HEK293 (cell line): ENCODE results near the gene TTF1.

Experiments
- HOXC10 ChIP-seq: sonication (generic); formaldehyde crosslinking; IDR thresholded peaks from 2 replicates; pipeline ENCODE4 v1.8.1; 2023; ENCODE audit warnings: mild to moderate bottlenecking, missing genetic modification reagents
- YY1 ChIP-seq: fragments of 450-650 bp; formaldehyde crosslinking; IDR thresholded peaks from 2 replicates; pipeline ENCODE4 v1.5.1; 2018; ENCODE audit warnings: missing biosample characterization, missing genetic modification characterization
- ZFP37 ChIP-seq: fragments of 450-650 bp; formaldehyde crosslinking; IDR thresholded peaks from 2 replicates; pipeline ENCODE4 v1.5.1; 2016; ENCODE audit warnings: missing biosample characterization, missing genetic modification characterization
- ZNF133 ChIP-seq: fragments of 450-650 bp; formaldehyde crosslinking; IDR thresholded peaks from 2 replicates; pipeline ENCODE4 v1.5.1; 2016; ENCODE audit warnings: missing biosample characterization, missing genetic modification characterization
- ZNF140 ChIP-seq: fragments of 450-650 bp; formaldehyde crosslinking; IDR thresholded peaks from 2 replicates; pipeline ENCODE4 v1.5.1; 2016; ENCODE audit warnings: missing biosample characterization, missing genetic modification characterization
- ZNF19 ChIP-seq: fragments of 450-650 bp; formaldehyde crosslinking; IDR thresholded peaks from 2 replicates; pipeline ENCODE4; 2016; ENCODE audit warnings: missing biosample characterization, missing genetic modification characterization, low read depth
- ZNF202 ChIP-seq: fragments of 450-650 bp; formaldehyde crosslinking; IDR thresholded peaks from 2 replicates; pipeline ENCODE4 v1.5.1; 2016; ENCODE audit warnings: missing biosample characterization, missing genetic modification characterization, borderline replicate concordance
- ZNF274 ChIP-seq, 2 experiments: fragments of 200-500 bp in 1 of 2; fragments of 450-650 bp in 1 of 2; sonication (Bioruptor generic) in 1 of 2; formaldehyde crosslinking in 1 of 2; IDR thresholded peaks; 2 replicates each; pipeline versions ENCODE4 v1.5.1 to v1.6.1; 2014 to 2016; ENCODE audit warnings: borderline replicate concordance in 1 of 2, inconsistent platforms in 1 of 2, low read length in 1 of 2, missing biosample characterization in 1 of 2, missing genetic modification characterization in 1 of 2
- ZNF341 ChIP-seq: fragments of 450-650 bp; formaldehyde crosslinking; IDR thresholded peaks from 2 replicates; pipeline ENCODE4; 2016; ENCODE audit warnings: low read depth, missing biosample characterization, missing genetic modification characterization
- ZNF37A ChIP-seq: fragments of 450-650 bp; IDR thresholded peaks from 2 replicates; pipeline ENCODE4 v1.5.1; 2018; ENCODE audit warnings: missing biosample characterization, missing genetic modification characterization
- ZNF404 ChIP-seq: fragments of 450-650 bp; formaldehyde crosslinking; IDR thresholded peaks from 2 replicates; pipeline ENCODE4 v1.5.1; 2017; ENCODE audit warnings: missing biosample characterization, missing genetic modification characterization
- ZNF433 ChIP-seq: fragments of 450-650 bp; formaldehyde crosslinking; IDR thresholded peaks from 2 replicates; pipeline ENCODE4 v1.5.1; 2016; ENCODE audit warnings: missing biosample characterization, missing genetic modification characterization, low read depth
- ZNF501 ChIP-seq: fragments of 450-650 bp; formaldehyde crosslinking; IDR thresholded peaks from 2 replicates; pipeline ENCODE4 v1.5.1; 2016; ENCODE audit warnings: missing biosample characterization, missing genetic modification characterization
- ZNF510 ChIP-seq: fragments of 450-650 bp; formaldehyde crosslinking; IDR thresholded peaks from 2 replicates; pipeline ENCODE4 v1.5.1; 2018; ENCODE audit warnings: mild to moderate bottlenecking, missing genetic modification characterization, missing biosample characterization; ENCODE audit not compliant: insufficient replicate concordance
- ZNF530 ChIP-seq: fragments of 450-650 bp; formaldehyde crosslinking; IDR thresholded peaks from 2 replicates; pipeline ENCODE4 v1.5.1; 2016; ENCODE audit warnings: low read depth, missing biosample characterization, missing genetic modification characterization
- ZNF544 ChIP-seq: fragments of 450-650 bp; formaldehyde crosslinking; IDR thresholded peaks from 2 replicates; pipeline ENCODE4 v1.5.0; 2017; ENCODE audit warnings: missing biosample characterization, missing genetic modification characterization
- ZNF548 ChIP-seq: fragments of 450-650 bp; formaldehyde crosslinking; IDR thresholded peaks from 2 replicates; pipeline ENCODE4 v1.5.1; 2016; ENCODE audit warnings: missing biosample characterization, missing genetic modification characterization
- ZNF558 ChIP-seq: fragments of 450-650 bp; formaldehyde crosslinking; IDR thresholded peaks from 2 replicates; pipeline ENCODE4 v1.5.1; 2016; ENCODE audit warnings: missing biosample characterization, missing genetic modification characterization
- ZNF560 ChIP-seq: fragments of 450-650 bp; formaldehyde crosslinking; IDR thresholded peaks from 2 replicates; pipeline ENCODE4 v1.5.1; 2017; ENCODE audit warnings: missing biosample characterization, missing genetic modification characterization, borderline replicate concordance
- ZNF654 ChIP-seq: fragments of 450-650 bp; formaldehyde crosslinking; IDR thresholded peaks from 2 replicates; pipeline ENCODE4 v1.5.1; 2016; ENCODE audit warnings: low read depth, missing biosample characterization, missing genetic modification characterization
- ZNF664 ChIP-seq: fragments of 450-650 bp; formaldehyde crosslinking; IDR thresholded peaks from 2 replicates; pipeline ENCODE4 v1.5.1; 2016; ENCODE audit warnings: missing biosample characterization, missing genetic modification characterization
- ZNF76 ChIP-seq: fragments of 450-650 bp; formaldehyde crosslinking; IDR thresholded peaks from 2 replicates; pipeline ENCODE4; 2016; ENCODE audit warnings: low read depth, missing biosample characterization, missing genetic modification characterization, borderline replicate concordance
- ZNF791 ChIP-seq: fragments of 450-650 bp; formaldehyde crosslinking; IDR thresholded peaks from 2 replicates; pipeline ENCODE4 v1.5.1; 2016; ENCODE audit warnings: missing biosample characterization, missing genetic modification characterization
- ZXDB ChIP-seq: fragments of 450-650 bp; formaldehyde crosslinking; IDR thresholded peaks from 2 replicates; pipeline ENCODE4 v1.5.1; 2016; ENCODE audit warnings: missing biosample characterization, missing genetic modification characterization
- TF ChIP-seq, protein P1 (sequence below): fragments of 450-650 bp; formaldehyde crosslinking; conservative IDR thresholded peaks from 2 replicates; pipeline ENCODE4 v1.5.1; 2016; ENCODE audit warnings: low read depth, missing biosample characterization, missing genetic modification characterization
- TF ChIP-seq, protein P2 (sequence below): fragments of 450-650 bp; formaldehyde crosslinking; conservative IDR thresholded peaks from 2 replicates; pipeline ENCODE4 v1.5.1; 2016; ENCODE audit warnings: low read depth, missing biosample characterization, missing genetic modification characterization
- TF ChIP-seq, protein P3 (sequence below): fragments of 450-650 bp; formaldehyde crosslinking; IDR thresholded peaks from 2 replicates; pipeline ENCODE4 v1.5.1; 2016; ENCODE audit warnings: missing biosample characterization, missing genetic modification characterization
- TF ChIP-seq, protein P4 (sequence below): fragments of 450-650 bp; formaldehyde crosslinking; IDR thresholded peaks from 2 replicates; pipeline ENCODE4 v1.5.1; 2016; ENCODE audit warnings: missing biosample characterization, missing genetic modification characterization, low read depth
- TF ChIP-seq, protein P5 (sequence below): fragments of 450-650 bp; formaldehyde crosslinking; IDR thresholded peaks from 2 replicates; pipeline ENCODE4 v1.5.1; 2016; ENCODE audit warnings: missing biosample characterization, missing genetic modification characterization

TTF1 gene

DNA sequence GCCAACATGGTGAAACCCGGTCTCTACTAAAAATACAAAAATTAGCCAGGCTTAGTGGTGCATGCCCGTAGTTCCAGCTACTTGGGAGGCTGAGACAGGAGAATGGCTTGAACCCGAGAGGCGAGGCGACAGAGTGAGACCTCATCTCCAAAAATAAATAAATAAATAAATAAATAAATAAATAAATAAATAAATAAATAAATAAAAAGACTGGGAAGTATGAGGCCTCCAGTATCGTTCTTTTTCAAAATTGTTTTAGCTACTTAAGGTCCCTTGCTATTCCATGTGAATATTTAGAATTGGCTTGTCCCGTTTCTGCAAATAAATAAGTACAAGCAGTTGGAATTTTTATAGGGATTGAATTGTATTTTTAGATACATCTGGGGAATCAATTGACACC, 48.9 kb downstream of the TTF1 start (continued):
- peak; percentile 64 for TF ChIP-seq ZNF654
- TF ChIP-seq ZFP37 (tag by site-specific recombination): peak; percentile 88
- TF ChIP-seq ZNF560 (tag by site-specific recombination): peak; percentile 91
- TF ChIP-seq ZNF274 (IDR thresholded peaks at IDR 0.05; ENCODE audit: low read length): no peak
- TF ChIP-seq ZNF274 (tag by site-specific recombination; IDR thresholded peaks at IDR 0.05; ENCODE audit: borderline replicate concordance): no peak
- TF ChIP-seq, protein P1, sequence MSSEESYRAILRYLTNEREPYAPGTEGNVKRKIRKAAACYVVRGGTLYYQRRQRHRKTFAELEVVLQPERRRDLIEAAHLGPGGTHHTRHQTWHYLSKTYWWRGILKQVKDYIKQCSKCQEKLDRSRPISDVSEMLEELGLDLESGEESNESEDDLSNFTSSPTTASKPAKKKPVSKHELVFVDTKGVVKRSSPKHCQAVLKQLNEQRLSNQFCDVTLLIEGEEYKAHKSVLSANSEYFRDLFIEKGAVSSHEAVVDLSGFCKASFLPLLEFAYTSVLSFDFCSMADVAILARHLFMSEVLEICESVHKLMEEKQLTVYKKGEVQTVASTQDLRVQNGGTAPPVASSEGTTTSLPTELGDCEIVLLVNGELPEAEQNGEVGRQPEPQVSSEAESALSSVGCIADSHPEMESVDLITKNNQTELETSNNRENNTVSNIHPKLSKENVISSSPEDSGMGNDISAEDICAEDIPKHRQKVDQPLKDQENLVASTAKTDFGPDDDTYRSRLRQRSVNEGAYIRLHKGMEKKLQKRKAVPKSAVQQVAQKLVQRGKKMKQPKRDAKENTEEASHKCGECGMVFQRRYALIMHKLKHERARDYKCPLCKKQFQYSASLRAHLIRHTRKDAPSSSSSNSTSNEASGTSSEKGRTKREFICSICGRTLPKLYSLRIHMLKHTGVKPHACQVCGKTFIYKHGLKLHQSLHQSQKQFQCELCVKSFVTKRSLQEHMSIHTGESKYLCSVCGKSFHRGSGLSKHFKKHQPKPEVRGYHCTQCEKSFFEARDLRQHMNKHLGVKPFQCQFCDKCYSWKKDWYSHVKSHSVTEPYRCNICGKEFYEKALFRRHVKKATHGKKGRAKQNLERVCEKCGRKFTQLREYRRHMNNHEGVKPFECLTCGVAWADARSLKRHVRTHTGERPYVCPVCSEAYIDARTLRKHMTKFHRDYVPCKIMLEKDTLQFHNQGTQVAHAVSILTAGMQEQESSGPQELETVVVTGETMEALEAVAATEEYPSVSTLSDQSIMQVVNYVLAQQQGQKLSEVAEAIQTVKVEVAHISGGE: peak; percentile 89
- TF ChIP-seq ZNF76 (tag by site-specific recombination): no peak
- TF ChIP-seq ZNF664 (tag by site-specific recombination): peak; percentile 93
- peak; percentile 88 for TF ChIP-seq ZNF558 (tag by site-specific recombination)
- TF ChIP-seq ZNF510 (tag by site-specific recombination): peak; percentile 93
- TF ChIP-seq, protein P2, sequence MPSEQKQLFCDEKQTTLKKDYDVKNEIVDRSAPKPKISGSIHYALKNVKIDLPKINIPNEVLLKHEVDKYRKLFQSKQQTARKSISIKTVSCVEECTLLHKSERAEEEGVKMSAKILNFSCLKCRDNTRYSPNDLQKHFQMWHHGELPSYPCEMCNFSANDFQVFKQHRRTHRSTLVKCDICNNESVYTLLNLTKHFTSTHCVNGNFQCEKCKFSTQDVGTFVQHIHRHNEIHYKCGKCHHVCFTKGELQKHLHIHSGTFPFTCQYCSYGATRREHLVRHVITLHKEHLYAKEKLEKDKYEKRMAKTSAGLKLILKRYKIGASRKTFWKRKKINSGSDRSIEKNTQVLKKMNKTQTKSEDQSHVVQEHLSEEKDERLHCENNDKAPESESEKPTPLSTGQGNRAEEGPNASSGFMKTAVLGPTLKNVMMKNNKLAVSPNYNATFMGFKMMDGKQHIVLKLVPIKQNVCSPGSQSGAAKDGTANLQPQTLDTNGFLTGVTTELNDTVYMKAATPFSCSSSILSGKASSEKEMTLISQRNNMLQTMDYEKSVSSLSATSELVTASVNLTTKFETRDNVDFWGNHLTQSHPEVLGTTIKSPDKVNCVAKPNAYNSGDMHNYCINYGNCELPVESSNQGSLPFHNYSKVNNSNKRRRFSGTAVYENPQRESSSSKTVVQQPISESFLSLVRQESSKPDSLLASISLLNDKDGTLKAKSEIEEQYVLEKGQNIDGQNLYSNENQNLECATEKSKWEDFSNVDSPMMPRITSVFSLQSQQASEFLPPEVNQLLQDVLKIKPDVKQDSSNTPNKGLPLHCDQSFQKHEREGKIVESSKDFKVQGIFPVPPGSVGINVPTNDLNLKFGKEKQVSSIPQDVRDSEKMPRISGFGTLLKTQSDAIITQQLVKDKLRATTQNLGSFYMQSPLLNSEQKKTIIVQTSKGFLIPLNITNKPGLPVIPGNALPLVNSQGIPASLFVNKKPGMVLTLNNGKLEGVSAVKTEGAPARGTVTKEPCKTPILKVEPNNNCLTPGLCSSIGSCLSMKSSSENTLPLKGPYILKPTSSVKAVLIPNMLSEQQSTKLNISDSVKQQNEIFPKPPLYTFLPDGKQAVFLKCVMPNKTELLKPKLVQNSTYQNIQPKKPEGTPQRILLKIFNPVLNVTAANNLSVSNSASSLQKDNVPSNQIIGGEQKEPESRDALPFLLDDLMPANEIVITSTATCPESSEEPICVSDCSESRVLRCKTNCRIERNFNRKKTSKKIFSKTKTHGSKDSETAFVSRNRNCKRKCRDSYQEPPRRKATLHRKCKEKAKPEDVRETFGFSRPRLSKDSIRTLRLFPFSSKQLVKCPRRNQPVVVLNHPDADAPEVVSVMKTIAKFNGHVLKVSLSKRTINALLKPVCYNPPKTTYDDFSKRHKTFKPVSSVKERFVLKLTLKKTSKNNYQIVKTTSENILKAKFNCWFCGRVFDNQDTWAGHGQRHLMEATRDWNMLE (tag by site-specific recombination): peak; percentile 98
- TF ChIP-seq ZNF133 (tag by site-specific recombination): no peak
- no peak for TF ChIP-seq YY1 (tag by site-specific recombination)
- no peak for TF ChIP-seq ZNF544 (tag by site-specific recombination)
- TF ChIP-seq ZNF530 (tag by site-specific recombination): no peak
- TF ChIP-seq ZNF501: peak; percentile 81; the same call in 1 of the 2 replicates
- peak; percentile 78; the same call in 1 of the 2 replicates for TF ChIP-seq ZNF404
- TF ChIP-seq, protein P3, sequence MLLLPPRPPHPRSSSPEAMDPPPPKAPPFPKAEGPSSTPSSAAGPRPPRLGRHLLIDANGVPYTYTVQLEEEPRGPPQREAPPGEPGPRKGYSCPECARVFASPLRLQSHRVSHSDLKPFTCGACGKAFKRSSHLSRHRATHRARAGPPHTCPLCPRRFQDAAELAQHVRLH: peak; percentile 85
- TF ChIP-seq HOXC10 (CRISPR knock-in tag): no peak
- TF ChIP-seq ZNF140 (tag by site-specific recombination): peak; percentile 90
- TF ChIP-seq ZNF19: 0 out of 2 replicates have a peak, but pooled peaks have one; percentile 80
- peak; percentile 89 for TF ChIP-seq ZNF433
- TF ChIP-seq ZNF37A (tag by site-specific recombination): no peak
- peak; percentile 84; the same call in 1 of the 2 replicates for TF ChIP-seq ZNF202 (tag by site-specific recombination)
- TF ChIP-seq ZXDB (tag by site-specific recombination): peak; percentile 82
- no peak for TF ChIP-seq ZNF548 (tag by site-specific recombination)
- peak; percentile 61; the same call in 1 of the 2 replicates for TF ChIP-seq ZNF791 (tag by site-specific recombination)
- TF ChIP-seq, protein P4, sequence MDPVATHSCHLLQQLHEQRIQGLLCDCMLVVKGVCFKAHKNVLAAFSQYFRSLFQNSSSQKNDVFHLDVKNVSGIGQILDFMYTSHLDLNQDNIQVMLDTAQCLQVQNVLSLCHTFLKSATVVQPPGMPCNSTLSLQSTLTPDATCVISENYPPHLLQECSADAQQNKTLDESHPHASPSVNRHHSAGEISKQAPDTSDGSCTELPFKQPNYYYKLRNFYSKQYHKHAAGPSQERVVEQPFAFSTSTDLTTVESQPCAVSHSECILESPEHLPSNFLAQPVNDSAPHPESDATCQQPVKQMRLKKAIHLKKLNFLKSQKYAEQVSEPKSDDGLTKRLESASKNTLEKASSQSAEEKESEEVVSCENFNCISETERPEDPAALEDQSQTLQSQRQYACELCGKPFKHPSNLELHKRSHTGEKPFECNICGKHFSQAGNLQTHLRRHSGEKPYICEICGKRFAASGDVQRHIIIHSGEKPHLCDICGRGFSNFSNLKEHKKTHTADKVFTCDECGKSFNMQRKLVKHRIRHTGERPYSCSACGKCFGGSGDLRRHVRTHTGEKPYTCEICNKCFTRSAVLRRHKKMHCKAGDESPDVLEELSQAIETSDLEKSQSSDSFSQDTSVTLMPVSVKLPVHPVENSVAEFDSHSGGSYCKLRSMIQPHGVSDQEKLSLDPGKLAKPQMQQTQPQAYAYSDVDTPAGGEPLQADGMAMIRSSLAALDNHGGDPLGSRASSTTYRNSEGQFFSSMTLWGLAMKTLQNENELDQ (tag by site-specific recombination): no peak
- TF ChIP-seq ZNF341 (tag by site-specific recombination): peak; percentile 54
- TF ChIP-seq, protein P5, sequence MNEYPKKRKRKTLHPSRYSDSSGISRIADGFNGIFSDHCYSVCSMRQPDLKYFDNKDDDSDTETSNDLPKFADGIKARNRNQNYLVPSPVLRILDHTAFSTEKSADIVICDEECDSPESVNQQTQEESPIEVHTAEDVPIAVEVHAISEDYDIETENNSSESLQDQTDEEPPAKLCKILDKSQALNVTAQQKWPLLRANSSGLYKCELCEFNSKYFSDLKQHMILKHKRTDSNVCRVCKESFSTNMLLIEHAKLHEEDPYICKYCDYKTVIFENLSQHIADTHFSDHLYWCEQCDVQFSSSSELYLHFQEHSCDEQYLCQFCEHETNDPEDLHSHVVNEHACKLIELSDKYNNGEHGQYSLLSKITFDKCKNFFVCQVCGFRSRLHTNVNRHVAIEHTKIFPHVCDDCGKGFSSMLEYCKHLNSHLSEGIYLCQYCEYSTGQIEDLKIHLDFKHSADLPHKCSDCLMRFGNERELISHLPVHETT: peak; percentile 63
